CD14-positive monocyte (primary cell): ENCODE data around the gene SRRT. TPM values are rescaled to one million over a fixed set of nuclear protein-coding genes. Genes with fewer than 3 reads are reported as not detected.
A peak's percentile ranks its signal among the peaks of the same experiment; 100 is the strongest.

Source experiments
- DNase-seq, 3 donors: peaks; one replicate each; pipeline ENCODE4 v3.0.0-alpha.2; 2011 to 2022
- H2AFZ ChIP-seq: 2 replicates; pipeline ENCODE4 v1.6.0; 2012; ENCODE audit warnings: mild to moderate bottlenecking, low read depth, low read length, inconsistent platforms; ENCODE audit not compliant: insufficient read depth, poor library complexity, severe bottlenecking
- H3K27ac ChIP-seq, 2 donors: 1 replicate in 1 of 2; 2 replicates in 1 of 2; pipeline ENCODE4 v1.5.1; 2012 to 2013; ENCODE audit warnings: low read length in 2 of 2, control low read depth in 1 of 2, inconsistent platforms in 1 of 2, low read depth in 1 of 2, mild to moderate bottlenecking in 1 of 2
- H3K27me3 ChIP-seq, 2 donors: one replicate each; pipeline versions ENCODE4 v1.6.0 to v1.6.1; 2011 to 2013; ENCODE audit warnings: low read length in 2 of 2; ENCODE audit not compliant: control insufficient read depth in 2 of 2, insufficient read depth in 2 of 2
- H3K36me3 ChIP-seq, 2 donors: replicated peaks in 1 of 2; 1 replicate in 1 of 2; 2 replicates in 1 of 2; pipeline versions ENCODE4 v1.5.1 to v1.6.1; 2012 to 2013; ENCODE audit warnings: low read length in 2 of 2, control low read depth in 1 of 2, inconsistent platforms in 1 of 2, mild to moderate bottlenecking in 1 of 2; ENCODE audit not compliant: insufficient read depth in 2 of 2, control insufficient read depth in 1 of 2
- H3K4me1 ChIP-seq, 2 donors: 1 replicate in 1 of 2; 2 replicates in 1 of 2; pipeline versions ENCODE4 v1.5.1 to v1.6.1; 2012 to 2013; ENCODE audit warnings: low read length in 2 of 2, control low read depth in 1 of 2, inconsistent platforms in 1 of 2, mild to moderate bottlenecking in 1 of 2, moderate library complexity in 1 of 2; ENCODE audit not compliant: insufficient read depth in 2 of 2, control insufficient read depth in 1 of 2
- H3K4me2 ChIP-seq: replicated peaks from 2 replicates; pipeline ENCODE3; 2012; ENCODE audit warnings: low read length, moderate library complexity, mild to moderate bottlenecking; ENCODE audit not compliant: poor library complexity, severe bottlenecking; ENCODE audit errors: extremely low read depth
- H3K4me3 ChIP-seq, 3 experiments: fragments of 200-600 bp in 1 of 3; sonication (generic) in 1 of 3; replicated peaks in 1 of 3; 1 replicate in 2 of 3; 2 replicates in 1 of 3; pipeline ENCODE4 v1.5.1; 2011 to 2013; ENCODE audit warnings: low read length in 3 of 3, mild to moderate bottlenecking in 3 of 3, control low read depth in 2 of 3, low read depth in 2 of 3, inconsistent platforms in 1 of 3, moderate library complexity in 1 of 3
- H3K79me2 ChIP-seq: 2 replicates; pipeline ENCODE4 v1.6.0; 2012; ENCODE audit warnings: mild to moderate bottlenecking, control low read depth, inconsistent platforms, low read length, moderate library complexity; ENCODE audit not compliant: insufficient read depth
- H3K9ac ChIP-seq: 2 replicates; pipeline ENCODE4 v1.6.0; 2017; ENCODE audit warnings: low read length, mild to moderate bottlenecking; ENCODE audit not compliant: insufficient read depth, poor library complexity, severe bottlenecking
- H3K9me3 ChIP-seq, 2 donors: replicated peaks in 1 of 2; 1 replicate in 1 of 2; 2 replicates in 1 of 2; pipeline versions ENCODE4 v1.5.1 to v1.6.1; 2012 to 2013; ENCODE audit warnings: low read length in 2 of 2, control low read depth in 1 of 2; ENCODE audit not compliant: control insufficient read depth in 1 of 2, insufficient read depth in 1 of 2
- H4K20me1 ChIP-seq: 2 replicates; pipeline ENCODE4 v1.6.0; 2012; ENCODE audit warnings: mild to moderate bottlenecking, low read length, control low read depth, moderate library complexity; ENCODE audit not compliant: insufficient read depth
- H3K27ac Mint-ChIP-seq, 7 donors: one replicate each; pipeline ENCODE4 v1.8.0; 2020; ENCODE audit warnings: mild to moderate bottlenecking in 7 of 7, mixed read lengths in 7 of 7, moderate library complexity in 6 of 7, inconsistent platforms in 2 of 7
- H3K27me3 Mint-ChIP-seq, 3 donors: one replicate each; pipeline ENCODE4 v1.8.0; 2021 to 2022; ENCODE audit warnings: low read depth in 3 of 3, mild to moderate bottlenecking in 3 of 3, mixed read lengths in 3 of 3, moderate library complexity in 3 of 3, inconsistent platforms in 1 of 3
- H3K36me3 Mint-ChIP-seq, 2 donors: one replicate each; pipeline ENCODE4 v1.8.0; 2020; ENCODE audit warnings: mixed read lengths in 2 of 2, inconsistent platforms in 1 of 2, mild to moderate bottlenecking in 1 of 2
- H3K4me1 Mint-ChIP-seq: one replicate; pipeline ENCODE4 v1.8.0; 2020; ENCODE audit warnings: mild to moderate bottlenecking, mixed read lengths
- H3K4me3 Mint-ChIP-seq, 2 donors: one replicate each; pipeline ENCODE4 v1.8.0; 2020; ENCODE audit warnings: mild to moderate bottlenecking in 2 of 2, mixed read lengths in 2 of 2, moderate library complexity in 1 of 2
- H3K9me3 Mint-ChIP-seq, 7 donors: one replicate each; pipeline ENCODE4 v1.8.0; 2020 to 2022; ENCODE audit warnings: mixed read lengths in 7 of 7, mild to moderate bottlenecking in 6 of 7, moderate library complexity in 6 of 7, inconsistent platforms in 2 of 7
- WGBS: methylation state at CpG from one replicate; pipeline ENCODE4 v1.1.5; 2013; ENCODE audit warnings: missing lambda C conversion rate; ENCODE audit not compliant: insufficient coverage; 5-methylcytosine and 5-hydroxymethylcytosine counted together
- intact Hi-C, 2 donors: fragments of 100-400 bp; cut with micrococcal nuclease; formaldehyde crosslinking; loops; one replicate each; pipeline versions ENCODE4 v1.15.0 to v1.15.1; 2023
- polyA plus RNA-seq, 3 donors: library from polyadenylated mRNA; depleted of rRNA in 1 of 3; unstranded in 2 of 3; stranded (reverse) in 1 of 3; fragments of 300-500 nt in 2 of 3; fragments of >200 nt in 1 of 3; fragmentation: Illumina TruSeq in 2 of 3; gene quantifications; 1 replicate in 2 of 3; 2 replicates in 1 of 3; pipeline ENCODE4 v1.2.3, GENCODE V29; 2012 to 2021
- TF ChIP-seq, protein P1 (sequence below): fragments of 200-600 bp; IDR thresholded peaks from one replicate; pipeline ENCODE4 v1.8.0; 2022; ENCODE audit warnings: antibody characterized with exemption, mild to moderate bottlenecking

SRRT gene
- polyA plus RNA-seq, 3 donors, result 26.9 to 116 (median 29.6) TPM

DNA sequence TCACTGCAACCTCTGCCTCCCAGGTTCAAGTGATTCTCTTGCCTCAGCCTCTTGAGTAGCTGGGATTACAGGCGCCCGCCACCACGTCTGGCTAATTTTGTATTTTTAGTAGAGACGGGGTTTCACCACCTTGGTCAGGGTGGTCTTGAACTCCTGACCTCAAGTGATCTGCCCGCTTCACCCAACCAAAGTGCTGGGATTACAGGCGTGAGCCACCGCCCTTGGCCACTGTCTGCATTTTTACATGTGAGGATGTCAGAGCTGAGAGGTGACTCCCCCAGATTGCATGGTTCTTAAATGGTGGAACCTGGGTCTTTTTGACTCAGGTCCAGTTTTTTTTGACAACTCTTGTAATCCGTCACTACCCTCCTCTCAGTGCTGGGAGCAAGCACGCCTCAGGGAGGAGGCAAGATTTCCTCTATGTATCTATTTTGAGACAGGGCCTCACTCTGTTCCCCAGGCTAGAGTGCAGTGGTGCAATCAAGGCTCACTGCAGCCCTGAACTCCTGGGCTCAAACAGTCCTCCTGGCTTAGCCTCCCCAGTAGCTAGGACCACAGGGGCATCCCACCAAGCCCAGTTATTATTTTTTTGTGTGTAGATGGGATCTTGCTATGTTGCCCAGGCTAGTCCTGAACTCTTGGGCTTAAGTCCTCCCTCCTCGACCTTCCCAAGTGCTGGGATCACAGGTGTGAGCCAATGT, 1.2 kb upstream of the SRRT start:
- Histone ChIP-seq H3K9ac (peak overlapping the region; percentile 90), H2AFZ (peak overlapping the region; percentile 94), H3K27ac (peak overlapping the region; percentile 79 to 94), H3K27me3 (no peaks in the 10 kb centered on the region), H3K4me1 (peaks cover 22 to 34% of the 10 kb centered on the region in 2 donors), H4K20me1 (peaks cover 35% of the 10 kb centered on the region), H3K4me3 (peak overlapping the region in 1 of 3 experiments; percentile 98), H3K79me2 (peaks cover 38% of the 10 kb centered on the region), H3K36me3 (peaks cover 0 to 13% of the 10 kb centered on the region in 2 donors), H3K9me3 (no peaks in the 10 kb centered on the region), H3K4me2 (peak overlapping the region; percentile 95)
- Mint-ChIP-seq H3K4me3 (peak overlapping the region; percentile 97), H3K27ac (peak overlapping the region in 6 of 7 donors; percentile 15 to 98 (median 95)), H3K9me3 (peaks cover 0 to 3% (median 0%) of the 10 kb centered on the region in 7 donors), H3K27me3 (peaks cover 0 to 8% (median 0%) of the 10 kb centered on the region in 3 donors), H3K4me1 (peaks cover 29% of the 10 kb centered on the region), H3K36me3 (peaks cover 36 to 41% of the 10 kb centered on the region in 2 donors)
- intact Hi-C loops, result no loop called here
- DNase-seq, result no peak
- WGBS, result 74% methylated on average over 8 of the region's 10 CpGs
- TF ChIP-seq, protein P1, sequence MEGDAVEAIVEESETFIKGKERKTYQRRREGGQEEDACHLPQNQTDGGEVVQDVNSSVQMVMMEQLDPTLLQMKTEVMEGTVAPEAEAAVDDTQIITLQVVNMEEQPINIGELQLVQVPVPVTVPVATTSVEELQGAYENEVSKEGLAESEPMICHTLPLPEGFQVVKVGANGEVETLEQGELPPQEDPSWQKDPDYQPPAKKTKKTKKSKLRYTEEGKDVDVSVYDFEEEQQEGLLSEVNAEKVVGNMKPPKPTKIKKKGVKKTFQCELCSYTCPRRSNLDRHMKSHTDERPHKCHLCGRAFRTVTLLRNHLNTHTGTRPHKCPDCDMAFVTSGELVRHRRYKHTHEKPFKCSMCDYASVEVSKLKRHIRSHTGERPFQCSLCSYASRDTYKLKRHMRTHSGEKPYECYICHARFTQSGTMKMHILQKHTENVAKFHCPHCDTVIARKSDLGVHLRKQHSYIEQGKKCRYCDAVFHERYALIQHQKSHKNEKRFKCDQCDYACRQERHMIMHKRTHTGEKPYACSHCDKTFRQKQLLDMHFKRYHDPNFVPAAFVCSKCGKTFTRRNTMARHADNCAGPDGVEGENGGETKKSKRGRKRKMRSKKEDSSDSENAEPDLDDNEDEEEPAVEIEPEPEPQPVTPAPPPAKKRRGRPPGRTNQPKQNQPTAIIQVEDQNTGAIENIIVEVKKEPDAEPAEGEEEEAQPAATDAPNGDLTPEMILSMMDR, result no peak

DNA sequence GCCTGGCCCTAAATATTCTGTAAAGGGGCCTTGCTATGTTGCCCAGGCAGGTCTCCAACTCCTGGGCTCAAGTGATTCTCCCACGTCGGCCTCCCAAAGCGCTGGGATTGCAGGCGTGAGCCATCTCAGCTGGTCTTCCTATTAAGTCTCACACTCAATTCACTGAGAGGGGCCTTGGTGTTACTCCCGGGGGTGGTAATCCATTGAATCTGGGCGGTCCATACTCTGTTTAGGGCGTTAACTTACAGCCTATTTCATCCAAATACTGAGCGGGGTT, 665 bp upstream of the SRRT start:
- Histone ChIP-seq H3K9ac (peak overlapping the region; percentile 90), H3K27ac (peak overlapping the region; percentile 79 to 94), H3K4me1 (peaks cover 22 to 31% of the 10 kb centered on the region in 2 donors), H3K4me3 (peak overlapping the region; percentile 68 to 98 (median 76)), H3K4me2 (peak overlapping the region; percentile 95), H2AFZ (peak overlapping the region; percentile 94), H3K79me2 (peaks cover 43% of the 10 kb centered on the region), H3K9me3 (no peaks in the 10 kb centered on the region), H4K20me1 (peaks cover 40% of the 10 kb centered on the region), H3K36me3 (peaks cover 0 to 18% of the 10 kb centered on the region in 2 donors), H3K27me3 (no peaks in the 10 kb centered on the region)
- Mint-ChIP-seq H3K27me3 (peaks cover 0 to 8% (median 0%) of the 10 kb centered on the region in 3 donors), H3K27ac (peak overlapping the region; percentile 92 to 98 (median 95)), H3K9me3 (peaks cover 0 to 3% (median 0%) of the 10 kb centered on the region in 7 donors), H3K4me1 (peaks cover 29% of the 10 kb centered on the region), H3K36me3 (peaks cover 41 to 46% of the 10 kb centered on the region in 2 donors), H3K4me3 (peak overlapping the region; percentile 97)
- no peak for DNase-seq
- TF ChIP-seq, protein P1, result no peak
- 76% methylated on average over 5 of the region's 8 CpGs for WGBS
- intact Hi-C loops, result no loop called here
